BLaER1 treated with 17β-estradiol and CSF1 and Interleukin-3, amounts not matched to agents 10 nM and 100 nM (cell line): ENCODE results near the gene IL37.

Experiments
- H3K27ac ChIP-seq, 11 experiments: shearing (Covaris generic); formaldehyde crosslinking; 2 replicates each; pipeline ENCODE4 v1.8.1; 2022
- H3K27me3 ChIP-seq, 11 experiments: shearing (Covaris generic); formaldehyde crosslinking; 2 replicates each; pipeline ENCODE4 v1.8.1; 2022
- H3K36me3 ChIP-seq, 11 experiments: shearing (Covaris generic); formaldehyde crosslinking; 2 replicates each; pipeline ENCODE4 v1.8.1; 2022
- H3K4me1 ChIP-seq, 10 experiments: shearing (Covaris generic); formaldehyde crosslinking; 2 replicates each; pipeline ENCODE4 v1.8.1; 2022
- H3K4me2 ChIP-seq, 11 experiments: shearing (Covaris generic); formaldehyde crosslinking; 2 replicates each; pipeline ENCODE4 v1.8.1; 2022
- H3K4me3 ChIP-seq, 10 experiments: shearing (Covaris generic); formaldehyde crosslinking; 2 replicates each; pipeline ENCODE4 v1.8.1; 2022
- H3K9ac ChIP-seq, 11 experiments: shearing (Covaris generic); formaldehyde crosslinking; 2 replicates each; pipeline ENCODE4 v1.8.1; 2022
- H3K9me3 ChIP-seq, 11 experiments: shearing (Covaris generic); formaldehyde crosslinking; replicated peaks in 1 of 11; 2 replicates each; pipeline ENCODE4 v1.8.1; 2022
- H4K20me1 ChIP-seq, 11 experiments: shearing (Covaris generic); formaldehyde crosslinking; 2 replicates each; pipeline ENCODE4 v1.8.1; 2022
- Cebpa-rat ChIP-seq, 11 experiments: shearing (Covaris generic); IDR thresholded peaks; 2 replicates each; pipeline ENCODE4 v1.8.1; 2022

Gene IL37

GRCh38 chr2:112876971-112877361 lies 34.0 kb upstream of the IL37 start:
- Histone ChIP-seq H3K9me3 (peaks cover 0 to 48% (median 17%) of the 10 kb centered on the region in 11 experiments; a peak in 15 of 22 replicates), H3K4me1 (peaks cover 30 to 39% (median 33%) of the 10 kb centered on the region in 10 experiments), H3K9ac (no peak overlapping the region), H3K27ac (peak overlapping the region in 1 of 11 experiments; percentile 27; a peak in 2 of 22 replicates), H3K36me3 (no peaks in the 10 kb centered on the region), H3K4me2 (no peak overlapping the region), H3K27me3 (no peaks in the 10 kb centered on the region), H4K20me1 (no peaks in the 10 kb centered on the region), H3K4me3 (no peak overlapping the region)
- TF ChIP-seq Cebpa-rat (IDR thresholded peaks at IDR 0.05): no peak

GRCh38 chr2:112877423-112877822 lies 33.5 kb upstream of the IL37 start:
- Histone ChIP-seq H3K9me3 (peaks cover 0 to 48% (median 17%) of the 10 kb centered on the region in 11 experiments; a peak in 15 of 22 replicates), H3K4me1 (peaks cover 34 to 44% (median 37%) of the 10 kb centered on the region in 10 experiments), H3K27ac (peak overlapping the region in 1 of 11 experiments; percentile 27; a peak in 2 of 22 replicates), H3K9ac (no peak overlapping the region), H4K20me1 (no peaks in the 10 kb centered on the region), H3K4me3 (no peak overlapping the region), H3K4me2 (no peak overlapping the region), H3K27me3 (no peaks in the 10 kb centered on the region), H3K36me3 (no peaks in the 10 kb centered on the region)
- TF ChIP-seq Cebpa-rat (IDR thresholded peaks at IDR 0.05): no peak

- Histone ChIP-seq H3K4me3 (peak overlapping the region in 2 of 10 experiments; percentile 2 to 12; a peak in 1 of 20 replicates), H3K4me2 (peak overlapping the region; percentile 52 to 84 (median 79)), H3K36me3 (no peaks in the 10 kb centered on the region), H3K27me3 (no peaks in the 10 kb centered on the region), H3K9ac (peak overlapping the region in 8 of 11 experiments; percentile 64 to 79 (median 72); a peak in 14 of 22 replicates), H3K9me3 (peaks cover 0 to 35% (median 12%) of the 10 kb centered on the region in 11 experiments; a peak in 12 of 22 replicates), H3K27ac (peak overlapping the region; percentile 73 to 94 (median 89)), H3K4me1 (peaks cover 35 to 65% (median 56%) of the 10 kb centered on the region in 10 experiments), H4K20me1 (no peaks in the 10 kb centered on the region)
- TF ChIP-seq Cebpa-rat (IDR thresholded peaks at IDR 0.05): no peak
Measured at GRCh38 chr2:112879491-112880041, 31.4 kb upstream of the IL37 start.

GRCh38 chr2:112880091-112880531 lies 30.9 kb upstream of the IL37 start:
- Histone ChIP-seq H3K9me3 (peaks cover 0 to 31% (median 12%) of the 10 kb centered on the region in 11 experiments; a peak in 12 of 22 replicates), H3K4me3 (peak overlapping the region in 4 of 10 experiments; percentile 2 to 20 (median 8); a peak in 2 of 20 replicates), H3K36me3 (no peaks in the 10 kb centered on the region), H3K27ac (peak overlapping the region; percentile 73 to 94 (median 89)), H3K9ac (peak overlapping the region; percentile 44 to 79 (median 69); a peak in 21 of 22 replicates), H3K4me2 (peak overlapping the region; percentile 52 to 84 (median 79)), H4K20me1 (no peaks in the 10 kb centered on the region), H3K27me3 (no peaks in the 10 kb centered on the region), H3K4me1 (peaks cover 35 to 71% (median 61%) of the 10 kb centered on the region in 10 experiments)
- no peak for TF ChIP-seq Cebpa-rat (IDR thresholded peaks at IDR 0.05)

- H3K4me1 ChIP-seq: peaks cover 35 to 77% (median 64%) of the 10 kb centered on the region in 10 experiments
- H3K4me3 ChIP-seq: peak overlapping the region in 1 of 10 experiments; percentile 12; a peak in 2 of 20 replicates
- no peaks in the 10 kb centered on the region for H3K36me3 ChIP-seq
- H3K27me3 ChIP-seq: no peaks in the 10 kb centered on the region
- TF ChIP-seq Cebpa-rat (IDR thresholded peaks at IDR 0.05): no peak
- H3K9me3 ChIP-seq: peaks cover 0 to 28% (median 12%) of the 10 kb centered on the region in 11 experiments; a peak in 12 of 22 replicates
- peak overlapping the region; percentile 52 to 84 (median 79) for H3K4me2 ChIP-seq
- H3K9ac ChIP-seq: peak overlapping the region; percentile 44 to 79 (median 69)
- no peaks in the 10 kb centered on the region for H4K20me1 ChIP-seq
- peak overlapping the region; percentile 73 to 94 (median 89) for H3K27ac ChIP-seq
Measured at GRCh38 chr2:112880696-112881095, 30.3 kb upstream of the IL37 start.

- TF ChIP-seq Cebpa-rat (IDR thresholded peaks at IDR 0.05): peak in 2 of 11 experiments; percentile 15 to 43; a peak in 2 of 22 replicates
- Histone ChIP-seq H3K9ac (peak overlapping the region; percentile 44 to 79 (median 69)), H3K36me3 (no peaks in the 10 kb centered on the region), H3K27me3 (no peaks in the 10 kb centered on the region), H3K4me1 (peaks cover 35 to 84% (median 65%) of the 10 kb centered on the region in 10 experiments), H3K27ac (peak overlapping the region; percentile 73 to 94 (median 89)), H3K4me2 (peak overlapping the region; percentile 52 to 84 (median 79)), H3K4me3 (no peak overlapping the region), H3K9me3 (peaks cover 0 to 28% (median 12%) of the 10 kb centered on the region in 11 experiments; a peak in 12 of 22 replicates), H4K20me1 (no peaks in the 10 kb centered on the region)
Measured at GRCh38 chr2:112881217-112881985, 29.6 kb upstream of the IL37 start.

- no peak for TF ChIP-seq Cebpa-rat (IDR thresholded peaks at IDR 0.05)
- Histone ChIP-seq H3K27ac (peak overlapping the region; percentile 11 to 94 (median 89); a peak in 19 of 22 replicates), H3K9ac (peak overlapping the region in 1 of 11 experiments; percentile 7; a peak in 3 of 22 replicates), H3K4me2 (peak overlapping the region in 10 of 11 experiments; percentile 14 to 84 (median 76); a peak in 18 of 22 replicates), H3K4me3 (no peak overlapping the region), H4K20me1 (no peaks in the 10 kb centered on the region), H3K36me3 (no peaks in the 10 kb centered on the region), H3K4me1 (peaks cover 50 to 100% (median 85%) of the 10 kb centered on the region in 10 experiments), H3K9me3 (peaks cover 0 to 16% (median 11%) of the 10 kb centered on the region in 11 experiments; a peak in 12 of 22 replicates), H3K27me3 (no peaks in the 10 kb centered on the region)
Measured at GRCh38 chr2:112883669-112884068, 27.3 kb upstream of the IL37 start.

GRCh38 chr2:112884869-112885505 lies 26.0 kb upstream of the IL37 start:
- H3K36me3 ChIP-seq: no peaks in the 10 kb centered on the region
- TF ChIP-seq Cebpa-rat (IDR thresholded peaks at IDR 0.05): no peak
- peaks cover 38 to 98% (median 78%) of the 10 kb centered on the region in 10 experiments for H3K4me1 ChIP-seq
- peak overlapping the region in 6 of 11 experiments; percentile 9 to 84 (median 54); a peak in 11 of 22 replicates for H3K4me2 ChIP-seq
- peaks cover 0 to 12% (median 6%) of the 10 kb centered on the region in 11 experiments; a peak in 12 of 22 replicates for H3K9me3 ChIP-seq
- no peaks in the 10 kb centered on the region for H4K20me1 ChIP-seq
- peak overlapping the region in 10 of 11 experiments; percentile 20 to 92 (median 63); a peak in 15 of 22 replicates for H3K27ac ChIP-seq
- no peak overlapping the region for H3K4me3 ChIP-seq
- H3K27me3 ChIP-seq: no peaks in the 10 kb centered on the region
- H3K9ac ChIP-seq: no peak overlapping the region
